Measurements from ENCODE around the gene C4B.
"Not testable (repeated sequence)": the region's sequence is repeated elsewhere in the genome, so short reads cannot be mapped to it uniquely, and the experiment has no call there.

- TF ChIP-seq EZH2 (IDR thresholded peaks at IDR 0.05; ENCODE audit: insufficient read depth, low read length); CTCF (IDR thresholded peaks at IDR 0.05; ENCODE audit: insufficient read depth, low read depth, low read length): not testable (repeated sequence)
These were observed 20.9 kb downstream of the C4B start for GRCh38 chr6:32035283-32036013.

Data from astrocyte (in vitro differentiated cells and primary cell).